K562 (cell line): Measurements from ENCODE around the gene ZMAT3. TPM values are rescaled to one million over a fixed set of nuclear protein-coding genes. Genes with fewer than 3 reads are reported as not detected.

Source experiments
- CHD2 ChIP-seq: IDR thresholded peaks from 2 replicates; pipeline ENCODE4 v1.6.1; 2011; ENCODE audit warnings: low read depth, low read length
- CHD7 ChIP-seq: fragments of 200-600 bp; sonication (generic); IDR thresholded peaks from one replicate; pipeline ENCODE4 v1.6.1; 2012; ENCODE audit warnings: mild to moderate bottlenecking, low read depth, low read length, inconsistent platforms
- JUND ChIP-seq, 2 experiments: IDR thresholded peaks; 2 replicates in 1 of 2; 3 replicates in 1 of 2; pipeline ENCODE4 v1.6.1; 2011; ENCODE audit warnings: borderline replicate concordance in 2 of 2, low read depth in 2 of 2, low read length in 2 of 2, improper control_type of control experiment in 1 of 2, missing biosample characterization in 1 of 2, missing genetic modification characterization in 1 of 2, missing genetic modification reagents in 1 of 2
- POLR2A ChIP-seq: fragments of 450-650 bp; conservative IDR thresholded peaks from 2 replicates; pipeline ENCODE4 v1.6.1; 2016
- POLR2AphosphoS5 ChIP-seq: IDR thresholded peaks from 2 replicates; pipeline ENCODE4 v1.6.1; 2011; ENCODE audit warnings: mild to moderate bottlenecking, low read depth, low read length, moderate library complexity; ENCODE audit not compliant: control insufficient read depth, insufficient read depth
- SOX6 ChIP-seq: fragments of 450-650 bp; IDR thresholded peaks from 2 replicates; pipeline ENCODE4 v1.6.1; 2014; ENCODE audit warnings: mild to moderate bottlenecking
- STAT6 ChIP-seq: sonication (generic); formaldehyde crosslinking; IDR thresholded peaks from 2 replicates; pipeline ENCODE4 v1.8.1; 2023; ENCODE audit warnings: mild to moderate bottlenecking, missing genetic modification reagents
- THRA ChIP-seq: fragments of 450-650 bp; IDR thresholded peaks from 2 replicates; pipeline ENCODE4 v1.6.1; 2017; ENCODE audit warnings: mild to moderate bottlenecking, moderate library complexity
- ZNF395 ChIP-seq: fragments of 200-800 bp; sonication (Bioruptor generic); IDR thresholded peaks from 2 replicates; pipeline ENCODE4 v1.6.1; 2017; ENCODE audit warnings: missing genetic modification characterization, missing compliant biosample characterization
- polyA plus RNA-seq, 8 experiments: library from polyadenylated mRNA; depleted of rRNA in 4 of 8; stranded (reverse) in 5 of 8; unstranded in 3 of 8; fragments of >200 nt; fragmentation: Nextera tagmentation in 2 of 8; fragmentation: Illumina TruSeq in 1 of 8; extraction: Ambion mirVana in 2 of 8; extraction: Trizol in 1 of 8; gene quantifications; 2 replicates each; pipeline versions ENCODE4 v1.2.1 to v1.2.3, GENCODE V29; 2011 to 2014; ENCODE audit warnings: inconsistent platforms in 1 of 8, missing spikeins in 1 of 8
- total RNA-seq, 7 experiments: library from RNA; depleted of rRNA in 6 of 7; stranded (reverse); fragments of >200 nt in 6 of 7; fragmentation: Illumina TruSeq in 2 of 7; extraction: Trizol in 2 of 7; gene quantifications; 2 replicates each; pipeline versions ENCODE4 v1.2.1 to v1.2.3, GENCODE V29; 2011 to 2021; ENCODE audit warnings: low replicate concordance in 1 of 7

Gene ZMAT3
- total and polyA plus RNA-seq, 9 of the 15 experiments (the other 6 are each of a cell fraction or from before 2014, with no cell fraction given): 0.87 to 5.1 (median 3.9) TPM

GRCh38 chr3:179071323-179072099 lies at the start of gene ZMAT3 (continued):
- TF ChIP-seq THRA (no peak), CHD7 (no peak), SOX6 (no peak), JUND (IDR thresholded peaks at IDR 0.05; ENCODE audit: borderline replicate concordance, low read depth, low read length) (0 out of 2 replicates have a peak, but pooled peaks have one; percentile 2), JUND (tag; IDR thresholded peaks at IDR 0.05; ENCODE audit: borderline replicate concordance, low read depth, low read length) (no peak; the same call in 2 of the 3 replicates), POLR2AphosphoS5 (peak; percentile 45; the same call in 1 of the 2 replicates), CHD2 (no peak), STAT6 (CRISPR knock-in tag) (no peak), ZNF395 (CRISPR knock-in tag) (peak; percentile 74), POLR2A (peak; percentile 84)
